Muscle of arm (tissue), 12 donors: Measurements from ENCODE around the gene MIOX. TPM values are rescaled to one million over a fixed set of nuclear protein-coding genes. Genes with fewer than 3 reads are reported as not detected.
"Not testable (repeated sequence)": the region's sequence is repeated elsewhere in the genome, so short reads cannot be mapped to it uniquely, and the experiment has no call there.

Experiments
- DNase-seq: peaks from one replicate; pipeline ENCODE4 v3.0.0-alpha.2; 2013
- polyA plus RNA-seq, 12 donors: library from polyadenylated mRNA; unstranded; fragments of 120-200 nt; gene quantifications; one replicate each; pipeline ENCODE4 v1.2.1, GENCODE V29; 2013; ENCODE audit not compliant: insufficient read length in 12 of 12

The MIOX gene
- polyA plus RNA-seq, 12 donors: 0.16 to 0.20 (median 0.18) TPM; not detected in 9

DNA sequence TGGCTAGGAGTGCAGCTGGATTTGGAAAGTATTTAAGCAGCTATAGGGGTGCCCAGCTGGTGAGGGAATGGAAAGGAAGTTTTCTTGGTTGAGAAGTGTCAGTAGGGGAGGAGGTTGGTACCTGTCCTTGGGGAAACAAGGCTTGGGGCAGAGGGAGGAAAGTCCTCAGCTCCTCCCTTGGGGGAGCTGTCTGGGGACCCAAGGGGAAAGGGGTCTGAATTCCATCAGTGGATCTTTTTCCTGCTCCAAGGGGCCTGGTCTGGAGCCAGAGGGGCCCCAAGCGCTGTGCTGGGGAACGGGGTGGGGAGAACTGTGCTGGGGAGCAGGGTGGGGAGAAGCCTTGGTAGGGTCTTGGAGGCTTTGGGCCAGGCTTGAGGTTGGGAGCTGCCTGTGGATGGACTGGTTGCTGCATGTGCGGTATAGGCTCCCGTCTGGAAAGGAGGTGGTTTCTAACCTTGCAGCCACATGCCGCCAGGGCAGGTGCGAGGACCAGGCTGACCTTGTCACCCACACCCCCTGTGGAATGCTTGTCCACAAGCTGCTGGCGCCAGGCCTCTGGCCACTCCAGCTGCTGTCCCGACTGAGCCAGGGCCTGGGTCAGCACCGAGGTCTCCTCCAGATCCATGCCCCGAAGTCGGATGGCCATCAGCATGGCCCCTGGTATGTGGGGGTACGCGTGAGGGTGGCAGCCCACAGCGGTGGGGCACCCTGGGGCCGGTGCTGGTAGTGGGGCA lies 42.2 kb downstream of the MIOX start:
- DNase-seq: no peak

DNA sequence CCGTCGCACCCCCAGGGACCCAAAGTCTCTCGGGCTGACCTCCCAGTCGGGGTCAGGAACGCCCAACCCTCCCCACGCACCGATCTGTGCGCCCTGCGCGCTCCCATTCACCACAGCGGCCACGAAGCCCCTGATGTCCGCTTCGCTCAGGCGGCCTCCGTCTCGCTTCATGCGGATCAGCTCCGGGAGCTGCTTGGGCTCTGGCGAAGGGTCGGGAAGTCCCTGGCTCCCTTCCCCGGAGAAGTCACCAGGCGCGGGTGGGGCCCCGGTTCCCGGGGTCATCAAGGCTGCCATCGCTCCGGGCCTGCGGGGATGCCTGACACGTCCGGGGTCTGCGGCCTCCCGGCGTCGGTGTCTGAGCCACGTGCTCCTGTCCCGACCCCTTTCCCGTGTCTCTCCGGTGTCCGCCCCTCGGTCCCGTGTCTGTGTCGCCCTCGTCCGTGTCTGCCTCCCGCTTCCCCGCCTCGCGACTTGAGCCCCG lies 42.8 kb downstream of the MIOX start:
- DNase-seq: no peak

DNA sequence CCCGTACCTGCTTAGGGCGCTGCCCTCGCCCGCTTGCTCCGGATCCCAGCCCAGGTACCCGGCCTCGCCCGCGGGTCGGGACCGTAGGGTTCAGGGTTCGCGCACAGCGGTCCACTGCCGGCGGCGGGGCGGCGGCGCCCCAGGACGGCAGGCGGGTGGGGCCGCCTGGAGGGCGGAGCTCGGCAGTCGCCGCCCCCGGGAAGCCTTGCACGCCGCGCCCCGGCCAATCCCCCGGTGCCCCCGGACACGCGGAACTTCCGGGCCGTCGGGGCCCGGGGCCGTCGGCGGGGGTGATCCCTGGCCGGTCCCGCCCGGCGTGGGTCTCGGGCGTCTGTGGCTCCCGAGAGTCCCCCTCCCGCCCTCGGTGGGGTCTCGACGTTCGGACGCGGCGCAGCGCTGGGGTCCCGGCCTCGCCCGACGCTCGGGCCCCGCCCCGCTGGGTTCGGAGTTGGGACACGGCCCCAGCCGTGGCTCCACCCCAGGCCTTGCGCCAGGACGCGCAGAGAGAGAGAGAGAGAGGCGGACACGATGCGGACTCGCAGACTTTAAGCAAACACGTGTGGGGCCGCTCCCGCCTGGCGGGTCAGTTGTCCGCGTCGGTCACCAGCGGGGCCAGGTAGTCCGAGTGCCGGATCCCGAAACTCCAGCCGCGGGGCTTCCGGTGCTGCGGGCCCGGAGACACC lies 43.4 kb downstream of the MIOX start, which contains the start of gene TYMP:
TSS of gene TYMP (minus strand) at position 116 of the 683 bp plus-strand sequence. CDS start 303 bp downstream, outside the sequence.
- DNase-seq: no peak

DNA sequence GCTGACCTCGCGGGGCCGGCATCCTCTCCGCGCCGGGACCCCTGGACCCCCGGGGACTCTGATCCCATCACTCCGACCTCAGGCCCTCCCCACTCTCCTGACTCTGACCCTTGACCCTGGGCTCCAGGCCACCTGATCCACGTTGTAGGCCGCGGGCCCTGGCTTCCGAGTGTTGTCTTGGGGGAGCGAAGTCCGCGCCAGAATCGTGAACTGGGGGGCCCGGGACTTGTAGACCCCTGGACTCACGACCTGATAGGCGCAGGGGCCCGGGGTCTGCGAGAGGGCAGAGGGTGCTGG lies 43.9 kb downstream of the MIOX start:
- DNase-seq: no peak

DNA sequence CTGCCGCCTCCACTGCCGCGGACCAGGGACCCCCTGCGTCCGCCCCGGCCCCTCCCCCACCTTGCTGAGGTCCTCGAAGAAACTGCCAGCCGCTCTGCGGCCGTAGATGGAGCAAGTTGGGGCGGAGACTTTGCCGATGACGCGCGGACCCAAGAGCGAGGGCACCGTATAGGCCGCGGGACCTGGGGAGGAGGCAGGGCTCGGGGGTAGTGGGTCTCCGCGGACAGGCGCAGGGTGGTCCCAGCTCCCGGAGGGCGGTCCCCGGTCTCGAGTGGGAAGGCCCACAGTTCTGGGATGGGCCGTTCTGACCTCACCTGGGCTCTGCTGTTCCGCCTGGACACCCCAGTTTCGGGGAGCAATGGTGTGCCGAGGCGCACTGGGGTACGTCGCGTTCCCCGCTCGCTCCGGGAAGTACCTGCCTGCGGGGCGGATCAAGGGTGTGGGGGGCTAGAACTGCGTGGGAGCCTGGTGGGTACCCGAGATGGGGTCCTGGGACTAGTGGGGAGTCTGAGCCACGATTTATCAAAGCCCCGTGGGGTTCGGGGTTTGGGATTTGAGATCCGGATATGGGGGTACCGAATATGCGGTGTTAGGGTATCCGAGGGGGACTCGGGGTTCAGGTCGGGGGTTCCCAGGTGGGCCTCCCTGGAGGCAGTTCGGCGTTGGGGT lies 44.4 kb downstream of the MIOX start:
- no peak for DNase-seq

DNA sequence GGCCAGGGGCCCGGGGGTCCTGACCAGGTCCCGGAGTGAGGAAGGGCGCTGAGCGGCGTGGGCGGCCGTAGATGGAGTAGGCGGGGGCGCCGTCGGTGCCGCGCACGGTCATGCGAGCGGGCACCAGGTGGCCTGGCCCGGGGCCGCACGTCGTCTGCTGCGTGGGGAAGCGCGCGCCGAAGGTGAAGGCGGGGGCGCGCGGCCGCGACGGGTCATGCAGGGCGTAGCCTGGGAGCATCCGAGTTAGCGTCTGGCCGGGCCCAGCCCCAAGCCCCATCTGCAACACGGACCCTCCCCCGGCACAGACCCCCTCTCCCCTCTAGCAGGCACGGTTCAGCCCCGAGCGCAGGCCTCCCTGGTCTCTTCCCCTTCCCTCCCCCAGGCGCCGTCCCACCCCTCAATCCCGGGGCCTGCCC lies 44.9 kb downstream of the MIOX start:
- no peak for DNase-seq

DNA sequence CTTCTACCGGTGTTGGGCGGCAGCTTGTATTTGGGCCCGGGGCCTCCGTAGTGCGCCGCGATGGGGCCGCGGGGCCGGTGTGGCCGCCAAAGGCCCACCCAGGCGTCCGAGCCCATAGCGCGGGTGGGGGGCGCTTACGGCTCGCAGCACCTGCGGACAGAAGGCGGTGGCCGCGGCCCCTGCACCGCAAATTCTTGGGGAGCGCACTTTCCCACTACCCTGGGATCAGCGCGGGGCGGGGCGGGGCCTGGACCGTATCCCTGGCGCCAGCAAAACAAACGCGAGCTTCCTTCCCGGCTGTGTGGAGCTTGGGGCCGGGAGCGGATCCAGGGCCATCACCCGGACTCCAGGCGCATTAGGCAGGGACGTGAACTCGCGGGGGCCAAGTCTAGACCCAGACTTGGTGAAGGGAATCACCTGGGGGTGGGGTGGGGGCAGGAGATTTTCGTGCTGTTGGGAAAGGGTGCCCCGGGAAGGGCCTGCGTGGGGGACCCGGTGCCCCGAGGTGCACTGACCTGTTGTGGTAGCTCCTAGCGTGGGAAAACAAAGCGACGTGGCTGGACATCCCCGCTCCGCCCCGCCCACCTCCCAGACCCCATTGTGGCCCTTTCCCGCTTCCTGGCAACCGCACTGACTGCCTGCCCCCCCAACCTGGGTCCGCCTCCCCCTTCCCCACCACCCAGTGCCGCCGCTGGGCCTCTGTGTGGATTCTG lies 45.5 kb downstream of the MIOX start:
- no peak for DNase-seq

DNA sequence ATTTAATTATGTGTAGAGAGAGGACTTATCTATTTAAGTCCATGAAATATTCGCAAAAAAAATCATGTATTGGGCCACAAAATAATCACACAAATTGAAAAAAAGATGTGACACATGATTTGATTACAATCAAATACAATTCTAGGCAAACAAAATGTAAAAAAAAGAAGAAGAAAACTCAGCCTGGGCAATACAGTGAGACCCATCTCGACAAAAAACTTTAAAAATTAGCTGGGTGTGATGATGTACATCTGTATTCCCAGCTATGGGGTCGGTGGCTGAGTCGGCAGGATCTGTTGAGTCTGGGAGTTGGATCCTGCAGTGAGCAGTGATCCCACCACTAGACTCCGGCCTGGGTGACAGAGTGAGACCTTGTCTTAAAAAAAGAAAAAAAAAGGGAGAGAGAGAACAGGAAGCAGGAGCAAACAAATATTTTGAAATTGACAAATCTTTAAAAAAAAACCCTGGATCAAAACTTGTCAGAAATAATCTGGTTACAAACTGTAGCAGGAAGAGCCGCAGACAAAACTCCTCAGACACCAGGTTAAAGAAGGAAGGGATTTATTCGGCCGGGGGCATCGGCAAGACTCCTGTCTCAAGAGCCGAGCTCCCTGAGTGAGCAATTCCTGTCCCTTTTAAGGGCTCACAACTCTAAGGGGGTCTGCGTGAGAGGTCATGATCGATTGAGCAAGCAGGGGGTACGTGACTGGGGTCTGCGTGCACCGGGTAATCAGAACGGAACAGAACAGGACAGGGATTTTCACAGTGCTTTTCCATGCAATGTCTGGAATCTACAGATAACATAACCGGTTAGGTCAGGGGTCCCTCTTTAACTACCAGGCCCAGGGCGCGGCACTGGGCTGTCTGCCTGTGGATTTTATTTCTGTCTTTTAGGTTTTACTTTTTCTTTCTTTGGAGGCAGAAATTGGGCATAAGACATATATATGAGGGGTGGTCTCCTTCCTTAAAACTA lies 46.5 kb downstream of the MIOX start:
- DNase-seq: no peak

DNA sequence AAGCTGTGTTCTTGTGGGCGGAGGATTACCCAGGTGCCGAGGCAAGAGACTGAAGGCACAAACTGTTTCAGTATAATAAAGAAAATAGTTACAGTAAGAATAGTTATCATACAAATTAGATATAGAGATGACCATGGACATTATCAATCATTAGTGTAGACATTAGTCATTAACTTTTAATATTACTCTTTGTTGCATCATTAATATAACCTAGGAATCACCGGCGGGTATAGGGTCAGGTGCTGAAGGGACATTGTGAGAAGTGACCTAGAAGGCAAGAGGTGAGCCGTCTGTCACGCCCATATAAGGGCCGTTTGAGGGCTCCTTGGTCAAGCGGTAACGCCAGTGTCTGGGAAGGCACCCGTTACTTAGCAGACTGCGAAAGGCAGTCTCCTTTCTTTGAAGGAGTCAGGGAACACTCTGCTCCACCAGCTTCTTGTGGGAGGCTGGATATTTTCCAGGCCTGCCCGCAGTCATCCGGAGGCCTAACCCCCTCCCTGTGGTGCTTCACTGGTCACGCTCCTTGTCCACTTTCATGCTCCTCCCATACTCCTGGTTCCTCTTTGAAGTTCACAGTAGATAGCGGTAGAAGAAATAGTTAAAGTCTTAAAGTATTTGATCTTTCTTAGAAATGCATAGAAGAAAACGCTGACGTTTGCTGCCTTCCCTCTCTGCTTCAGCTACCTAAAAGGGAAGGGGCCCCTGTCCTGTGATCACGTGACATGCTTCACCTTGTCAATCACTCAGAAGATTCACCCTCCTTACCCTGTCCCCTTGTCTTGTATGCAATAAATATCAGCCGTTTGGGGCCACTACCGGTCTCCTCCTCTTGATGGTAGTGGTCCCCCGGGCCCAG lies 47.4 kb downstream of the MIOX start:
- DNase-seq: not testable (repeated sequence)

DNA sequence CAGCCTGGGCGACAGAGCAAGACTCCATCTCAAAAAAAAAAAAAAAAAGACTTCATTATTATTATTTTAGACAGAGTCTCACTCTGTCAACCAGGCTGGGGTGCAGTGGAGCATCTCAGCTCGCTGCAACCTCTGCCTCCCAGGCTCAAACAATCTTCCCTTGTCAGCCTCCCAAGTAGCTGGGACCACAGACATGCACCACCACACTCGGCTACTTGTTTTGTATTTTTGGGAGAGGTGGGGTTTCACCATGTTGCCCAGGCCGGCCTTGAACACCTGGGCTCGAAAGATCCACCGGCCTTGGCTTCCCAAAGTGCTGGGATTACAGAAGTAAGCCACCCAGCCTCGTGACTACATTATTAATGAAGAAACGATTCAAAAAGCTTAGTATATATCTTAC lies 48.5 kb downstream of the MIOX start:
- no peak for DNase-seq

DNA sequence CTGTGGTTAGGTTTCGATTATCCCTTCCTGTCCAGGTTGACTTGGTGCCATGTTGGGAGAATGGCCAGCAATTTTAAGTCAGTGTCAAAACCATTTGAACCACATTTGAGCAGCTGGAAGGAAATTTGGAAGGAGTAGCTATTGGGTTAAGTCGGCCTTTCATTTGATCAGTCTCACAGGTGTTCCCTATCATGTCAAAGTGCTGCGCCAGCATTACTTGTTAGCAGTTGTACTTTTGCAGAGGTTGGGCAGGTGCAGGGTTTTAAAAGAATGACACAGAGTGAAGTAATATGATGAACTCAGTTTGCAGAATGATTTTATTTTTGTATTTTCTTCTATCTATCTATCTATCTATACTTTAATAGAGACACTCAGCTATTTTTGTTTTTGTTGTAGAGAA lies 49.6 kb downstream of the MIOX start:
- DNase-seq: no peak

DNA sequence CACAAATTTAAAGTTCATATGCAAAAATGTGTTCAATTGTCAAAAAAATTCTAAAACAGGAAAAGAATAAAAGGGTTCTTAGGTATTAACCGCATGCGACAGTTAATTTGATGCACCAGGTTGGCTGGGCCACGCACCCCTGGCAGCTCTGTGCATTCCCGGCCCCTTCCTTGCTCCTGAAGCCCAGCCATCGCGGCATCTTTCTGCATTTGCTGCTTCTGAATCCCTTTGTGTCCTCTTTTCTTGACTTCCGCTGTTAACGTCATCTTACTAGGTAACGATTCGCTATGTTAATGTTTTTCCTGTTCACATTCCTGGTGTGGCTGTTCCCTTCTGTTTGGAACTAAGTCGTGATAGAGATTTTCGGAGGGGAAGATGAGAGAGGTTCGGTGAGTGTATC lies 51.1 kb downstream of the MIOX start:
- no peak for DNase-seq

Other genes starting within 250 kb of the MIOX start
- 10 to 100 TPM in 11 of 12 donors, not detected in 1; 18.2 to 36.0 (median 28.9) TPM for gene TUBGCP6, start 241.8 kb upstream of the MIOX start, polyA plus RNA-seq
- gene HDAC10, start 235.6 kb upstream of the MIOX start, polyA plus RNA-seq: 10 to 100 TPM in 11 of 12 donors, not detected in 1; 10.6 to 40.6 (median 13.2) TPM
- 100 to 1,000 TPM in 1 of 12 donors, 10 to 100 TPM in 10, 1 to 10 TPM in 1; 9.0 to 156 (median 18.0) TPM for gene MAPK12, start 225.2 kb upstream of the MIOX start, polyA plus RNA-seq
- gene MAPK11, start 216.5 kb upstream of the MIOX start, polyA plus RNA-seq: 1 to 10 TPM in 11 of 12 donors, not detected in 1; 4.4 to 7.4 (median 5.5) TPM
- gene PLXNB2, start 179.2 kb upstream of the MIOX start, polyA plus RNA-seq: 100 to 1,000 TPM in 3 of 12 donors, 10 to 100 TPM in 8, not detected in 1; 67.3 to 124 (median 74.3) TPM
- 10 to 100 TPM in 1 of 12 donors, 1 to 10 TPM in 9, not detected in 2; 4.0 to 11.9 (median 4.4) TPM for gene DENND6B, start 159.8 kb upstream of the MIOX start, polyA plus RNA-seq
- 10 to 100 TPM in 11 of 12 donors, not detected in 1; 23.5 to 43.1 (median 30.7) TPM for gene PPP6R2, start 143.5 kb upstream of the MIOX start, polyA plus RNA-seq
- gene SBF1, start 11.8 kb upstream of the MIOX start, polyA plus RNA-seq: 10 to 100 TPM in 11 of 12 donors, not detected in 1; 28.1 to 48.3 (median 35.0) TPM
- gene ADM2, start 5.3 kb upstream of the MIOX start, polyA plus RNA-seq: 1 to 10 TPM in 1 of 12 donors, under 1 TPM in 9, not detected in 2; 0.16 to 1.6 (median 0.34) TPM
- 10 to 100 TPM in 11 of 12 donors, not detected in 1; 26.3 to 67.1 (median 33.1) TPM for gene LMF2, start 20.8 kb downstream of the MIOX start, polyA plus RNA-seq
- 10 to 100 TPM in 11 of 12 donors, not detected in 1; 22.0 to 33.1 (median 29.8) TPM for gene NCAPH2, start 21.4 kb downstream of the MIOX start, polyA plus RNA-seq
- 1 to 10 TPM in 7 of 12 donors, under 1 TPM in 1, not detected in 4; 0.28 to 4.3 (median 2.0) TPM for gene SCO2, start 38.7 kb downstream of the MIOX start, polyA plus RNA-seq
- 10 to 100 TPM in 1 of 12 donors, 1 to 10 TPM in 10, not detected in 1; 1.9 to 25.0 (median 2.9) TPM for gene TYMP, start 43.2 kb downstream of the MIOX start, polyA plus RNA-seq
- under 1 TPM in 2 of 12 donors, not detected in 10; 0.09 to 0.17 TPM for gene KLHDC7B, start 59.0 kb downstream of the MIOX start, polyA plus RNA-seq
- not detected for gene SYCE3, start 76.1 kb downstream of the MIOX start, polyA plus RNA-seq
- 10 to 100 TPM in 11 of 12 donors, not detected in 1; 22.1 to 61.0 (median 35.1) TPM for gene CPT1B, start 91.6 kb downstream of the MIOX start, polyA plus RNA-seq
- gene CHKB, start 96.0 kb downstream of the MIOX start, polyA plus RNA-seq: 10 to 100 TPM in 11 of 12 donors, not detected in 1; 36.0 to 74.3 (median 47.3) TPM
- 1 to 10 TPM in 1 of 12 donors, under 1 TPM in 10, not detected in 1; 0.11 to 3.1 (median 0.43) TPM for gene MAPK8IP2, start 113.9 kb downstream of the MIOX start, polyA plus RNA-seq
- gene ARSA, start 141.3 kb downstream of the MIOX start, polyA plus RNA-seq: 10 to 100 TPM in 11 of 12 donors, not detected in 1; 10.4 to 22.9 (median 13.4) TPM
- gene SHANK3, start 186.0 kb downstream of the MIOX start, polyA plus RNA-seq: 10 to 100 TPM in 11 of 12 donors, not detected in 1; 10.7 to 26.1 (median 14.6) TPM